ENCODE results near the gene KRTAP1-5. TPM values are rescaled to one million over a fixed set of nuclear protein-coding genes. Genes with fewer than 3 reads are reported as not detected.
"Not testable (repeated sequence)": the region's sequence is repeated elsewhere in the genome, so short reads cannot be mapped to it uniquely, and the experiment has no call there.

Gene KRTAP1-5
- total RNA-seq, 4 donors from 2014 or later = not detected

DNA sequence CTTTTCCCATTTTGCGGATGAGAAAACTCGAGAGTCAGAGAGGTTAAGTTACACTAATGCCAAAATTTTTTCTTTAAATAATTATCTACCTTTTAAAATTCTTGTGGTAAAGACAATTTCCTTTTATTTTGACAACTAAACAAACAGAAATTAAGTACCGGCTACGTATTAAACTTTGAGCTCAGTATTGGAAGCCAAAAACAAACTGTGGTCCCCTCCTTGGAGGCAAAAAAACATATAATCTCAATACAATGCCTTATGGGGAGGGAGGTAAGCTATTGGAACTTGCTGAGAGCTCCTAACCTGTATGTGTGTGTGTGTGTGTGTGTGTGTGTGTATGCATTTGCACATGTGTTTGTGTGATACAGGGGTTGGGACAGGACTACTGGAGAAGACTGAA, 36.4 kb upstream of the KRTAP1-5 start:
- no peak for DNase-seq
- Histone ChIP-seq H3K4me1 (peaks cover 0 to 8% of the 10 kb centered on the region in 2 donors), H3K27ac (no peak overlapping the region), H3K9me3 (no peaks in the 10 kb centered on the region), H3K36me3 (no peaks in the 10 kb centered on the region), H3K27me3 (no peaks in the 10 kb centered on the region), H3K4me3 (no peak overlapping the region)
- intact Hi-C loops (cut with DNase I; ENCODE audit: low total_unique reads) = no loop called here
- TF ChIP-seq POLR2A (IDR thresholded peaks at IDR 0.05) (no peak), CTCF (IDR thresholded peaks at IDR 0.05) (no peak)

DNA sequence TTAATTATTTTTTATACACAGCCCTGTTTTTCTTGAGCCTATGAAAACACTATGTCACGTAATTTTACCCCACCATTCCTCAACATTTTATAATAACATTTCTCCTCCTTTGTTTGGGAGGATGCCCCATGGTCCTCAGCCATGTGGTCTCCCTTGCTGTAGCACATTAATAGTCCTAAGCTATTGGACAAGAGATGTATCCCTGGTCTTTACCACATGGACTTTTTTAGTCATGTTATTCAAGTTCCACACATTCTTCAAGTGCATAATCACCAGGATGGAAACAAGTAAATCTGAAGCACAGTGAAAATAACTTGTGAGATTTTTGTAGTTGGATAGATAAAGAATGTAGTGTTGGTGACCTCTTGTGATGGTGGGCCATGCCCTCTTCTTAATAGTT, 35.0 kb upstream of the KRTAP1-5 start:
- no peaks in the 10 kb centered on the region for H3K36me3 ChIP-seq
- peak overlapping the region; percentile 58 to 67 for H3K27ac ChIP-seq
- no peaks in the 10 kb centered on the region for H3K9me3 ChIP-seq
- H3K4me1 ChIP-seq = peaks cover 0 to 8% of the 10 kb centered on the region in 2 donors
- intact Hi-C loops (cut with DNase I; ENCODE audit: low total_unique reads) = no loop called here
- no peak for TF ChIP-seq CTCF (IDR thresholded peaks at IDR 0.05)
- no peak for TF ChIP-seq POLR2A (IDR thresholded peaks at IDR 0.05)
- no peaks in the 10 kb centered on the region for H3K27me3 ChIP-seq
- no peak overlapping the region for H3K4me3 ChIP-seq
- no peak for DNase-seq

GRCh38 chr17:41060052-41060604, 33.1 kb upstream of the KRTAP1-5 start, which contains the start of gene KRTAP2-3:
KRTAP2-3 (minus strand) TSS chr17:41060114; CDS start chr17:41060050, 64 bp downstream.
- no peaks in the 10 kb centered on the region for H3K9me3 ChIP-seq
- H3K4me1 ChIP-seq = peaks cover 0 to 8% of the 10 kb centered on the region in 2 donors
- TF ChIP-seq POLR2A (IDR thresholded peaks at IDR 0.05) = no peak
- TF ChIP-seq CTCF (IDR thresholded peaks at IDR 0.05) = no peak
- intact Hi-C loops (cut with DNase I; ENCODE audit: low total_unique reads) = no loop called here
- no peak for DNase-seq
- H3K36me3 ChIP-seq = no peaks in the 10 kb centered on the region
- no peak within 1 kb of the TSS for H3K4me3 ChIP-seq
- H3K27ac ChIP-seq = peak within 1 kb of the TSS in 1 of 2 donors; percentile 67
- no peaks in the 10 kb centered on the region for H3K27me3 ChIP-seq

- H3K4me1 ChIP-seq; H3K27ac ChIP-seq; intact Hi-C loops (cut with DNase I; ENCODE audit: low total_unique reads); H3K27me3 ChIP-seq; H3K36me3 ChIP-seq; H3K4me3 ChIP-seq; DNase-seq; H3K9me3 ChIP-seq: not testable (repeated sequence)
These were observed 32.5 kb upstream of the KRTAP1-5 start for GRCh38 chr17:41059276-41060051.

DNA sequence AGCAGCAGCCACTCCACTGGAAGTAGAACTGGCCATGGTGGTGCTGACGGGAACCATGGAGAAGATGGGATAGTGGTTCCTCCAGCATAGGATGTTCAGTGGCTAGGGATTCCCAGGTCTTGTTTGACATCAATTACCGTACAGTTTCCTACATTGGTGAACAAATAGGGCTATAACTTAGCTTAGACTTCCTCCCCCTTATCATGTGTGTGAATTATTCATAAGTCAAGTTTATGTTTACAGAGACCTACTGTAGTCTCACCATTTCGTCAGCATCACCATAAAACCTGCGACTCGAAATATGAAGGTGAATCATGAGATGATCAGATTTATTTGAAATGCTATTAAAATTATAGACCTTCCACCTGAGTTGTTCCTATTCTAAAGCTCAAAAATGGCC, 31.7 kb upstream of the KRTAP1-5 start:
- DNase-seq = no peak
- TF ChIP-seq CTCF (IDR thresholded peaks at IDR 0.05) (no peak), POLR2A (IDR thresholded peaks at IDR 0.05) (no peak)
- Histone ChIP-seq H3K27me3 (no peaks in the 10 kb centered on the region), H3K27ac (no peak overlapping the region), H3K4me1 (peaks cover 0 to 8% of the 10 kb centered on the region in 2 donors), H3K9me3 (no peaks in the 10 kb centered on the region), H3K36me3 (no peaks in the 10 kb centered on the region), H3K4me3 (no peak overlapping the region)
- intact Hi-C loops (cut with DNase I; ENCODE audit: low total_unique reads) = no loop called here

Data from uterus (tissue), 4 donors.